DOHH2 (cell line): ENCODE measurements around the gene FAM83C.

Experiments
- CTCF ChIP-seq: fragments of 200-600 bp; sonication (generic); IDR thresholded peaks from one replicate; pipeline ENCODE4 v1.5.1; 2014; ENCODE audit warnings: antibody characterized with exemption, mild to moderate bottlenecking, low read depth, low read length; ENCODE audit not compliant: poor library complexity, severe bottlenecking
- EZH2phosphoT487 ChIP-seq: fragments of 200-600 bp; sonication (generic); IDR thresholded peaks from 2 replicates; pipeline ENCODE4 v1.6.1; 2017; ENCODE audit warnings: borderline replicate concordance, mild to moderate bottlenecking, antibody characterized with exemption, low read length, moderate library complexity, mixed read lengths

- TF ChIP-seq CTCF (no peak), EZH2phosphoT487 (no peak)
Observed at GRCh38 chr20:35290186-35290886, 1.9 kb downstream of the FAM83C start.
